Ishikawa (cell line): Measurements from ENCODE around the gene CHST11.

Experiments used
- CEBPB ChIP-seq: IDR thresholded peaks from 2 replicates; pipeline ENCODE4 v1.6.1; 2012
- CREB1 ChIP-seq: IDR thresholded peaks from 2 replicates; pipeline ENCODE4 v1.6.1; 2012; ENCODE audit warnings: low read depth
- EGR1 ChIP-seq: IDR thresholded peaks from 2 replicates; pipeline ENCODE4 v1.6.1; 2012
- EP300 ChIP-seq: IDR thresholded peaks from 2 replicates; pipeline ENCODE4 v1.6.1; 2012; ENCODE audit warnings: borderline replicate concordance
- FOXM1 ChIP-seq: IDR thresholded peaks from 2 replicates; pipeline ENCODE4 v1.6.1; 2012; ENCODE audit warnings: low read depth, borderline replicate concordance
- NFIC ChIP-seq: IDR thresholded peaks from 2 replicates; pipeline ENCODE4 v1.6.1; 2012
- RAD21 ChIP-seq: IDR thresholded peaks from 2 replicates; pipeline ENCODE4 v1.6.1; 2012; ENCODE audit warnings: low read depth
- TAF1 ChIP-seq: IDR thresholded peaks from 2 replicates; pipeline ENCODE4 v1.6.1; 2012; ENCODE audit warnings: low read depth, mild to moderate bottlenecking
- TCF12 ChIP-seq: IDR thresholded peaks from 2 replicates; pipeline ENCODE4 v1.6.1; 2012; ENCODE audit warnings: low read depth
- TEAD4 ChIP-seq: IDR thresholded peaks from 2 replicates; pipeline ENCODE4 v1.6.1; 2012
- YY1 ChIP-seq: IDR thresholded peaks from 2 replicates; pipeline ENCODE4 v1.6.1; 2012; ENCODE audit warnings: low read depth
- ZBTB7A ChIP-seq: IDR thresholded peaks from 2 replicates; pipeline ENCODE4 v1.6.1; 2012; ENCODE audit warnings: low read depth
- TF ChIP-seq, protein P1 (sequence below): IDR thresholded peaks from 2 replicates; pipeline ENCODE4 v1.6.1; 2012
- TF ChIP-seq, protein P2 (sequence below): IDR thresholded peaks from 2 replicates; pipeline ENCODE4 v1.6.1; 2012; ENCODE audit warnings: low read depth, mild to moderate bottlenecking
- TF ChIP-seq, protein P3 (sequence below): IDR thresholded peaks from 2 replicates; pipeline ENCODE4 v1.6.1; 2012

Gene CHST11

DNA sequence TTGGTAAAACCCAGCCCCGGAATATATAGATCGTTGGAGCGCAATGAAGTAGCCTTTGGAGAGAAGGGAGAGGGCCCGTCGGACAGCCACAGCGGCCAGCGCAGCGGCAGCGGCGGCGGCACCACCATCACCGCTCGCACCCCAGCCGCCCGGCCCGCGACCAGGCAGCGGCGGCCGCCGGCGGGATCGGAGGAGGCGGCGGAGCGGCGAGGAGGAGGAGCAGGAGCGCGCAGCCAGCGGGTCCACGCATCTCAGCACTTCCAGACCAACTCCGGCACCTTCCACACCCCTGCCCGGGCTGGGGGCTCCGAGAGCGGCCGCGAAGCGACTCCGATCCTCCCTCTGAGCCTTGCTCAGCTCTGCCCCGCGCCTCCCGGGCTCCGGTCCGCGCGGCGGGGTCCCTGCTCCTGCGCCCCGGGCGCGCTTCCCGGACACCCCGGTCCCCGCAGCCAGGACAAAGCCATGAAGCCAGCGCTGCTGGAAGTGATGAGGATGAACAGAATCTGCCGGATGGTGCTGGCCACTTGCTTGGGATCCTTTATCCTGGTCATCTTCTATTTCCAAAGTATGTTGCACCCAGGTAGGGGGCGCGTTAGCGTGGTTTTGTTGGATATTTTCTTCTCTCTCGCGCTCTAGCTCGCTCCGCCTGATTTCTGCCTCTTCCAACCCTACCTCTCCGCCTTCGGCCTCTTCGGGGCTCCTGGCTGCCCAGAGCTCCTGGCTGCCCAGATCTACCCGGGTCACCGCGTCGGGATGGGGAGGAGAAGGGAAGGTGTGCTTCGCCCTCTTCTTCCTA is 400 bp downstream of the CHST11 start:
- 0 out of 2 replicates have a peak, but pooled peaks have one; percentile 34 for TF ChIP-seq ZBTB7A
- TF ChIP-seq CEBPB = no peak
- TF ChIP-seq, protein P1, sequence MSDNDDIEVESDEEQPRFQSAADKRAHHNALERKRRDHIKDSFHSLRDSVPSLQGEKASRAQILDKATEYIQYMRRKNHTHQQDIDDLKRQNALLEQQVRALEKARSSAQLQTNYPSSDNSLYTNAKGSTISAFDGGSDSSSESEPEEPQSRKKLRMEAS = 0 out of 2 replicates have a peak, but pooled peaks have one; percentile 25

DNA sequence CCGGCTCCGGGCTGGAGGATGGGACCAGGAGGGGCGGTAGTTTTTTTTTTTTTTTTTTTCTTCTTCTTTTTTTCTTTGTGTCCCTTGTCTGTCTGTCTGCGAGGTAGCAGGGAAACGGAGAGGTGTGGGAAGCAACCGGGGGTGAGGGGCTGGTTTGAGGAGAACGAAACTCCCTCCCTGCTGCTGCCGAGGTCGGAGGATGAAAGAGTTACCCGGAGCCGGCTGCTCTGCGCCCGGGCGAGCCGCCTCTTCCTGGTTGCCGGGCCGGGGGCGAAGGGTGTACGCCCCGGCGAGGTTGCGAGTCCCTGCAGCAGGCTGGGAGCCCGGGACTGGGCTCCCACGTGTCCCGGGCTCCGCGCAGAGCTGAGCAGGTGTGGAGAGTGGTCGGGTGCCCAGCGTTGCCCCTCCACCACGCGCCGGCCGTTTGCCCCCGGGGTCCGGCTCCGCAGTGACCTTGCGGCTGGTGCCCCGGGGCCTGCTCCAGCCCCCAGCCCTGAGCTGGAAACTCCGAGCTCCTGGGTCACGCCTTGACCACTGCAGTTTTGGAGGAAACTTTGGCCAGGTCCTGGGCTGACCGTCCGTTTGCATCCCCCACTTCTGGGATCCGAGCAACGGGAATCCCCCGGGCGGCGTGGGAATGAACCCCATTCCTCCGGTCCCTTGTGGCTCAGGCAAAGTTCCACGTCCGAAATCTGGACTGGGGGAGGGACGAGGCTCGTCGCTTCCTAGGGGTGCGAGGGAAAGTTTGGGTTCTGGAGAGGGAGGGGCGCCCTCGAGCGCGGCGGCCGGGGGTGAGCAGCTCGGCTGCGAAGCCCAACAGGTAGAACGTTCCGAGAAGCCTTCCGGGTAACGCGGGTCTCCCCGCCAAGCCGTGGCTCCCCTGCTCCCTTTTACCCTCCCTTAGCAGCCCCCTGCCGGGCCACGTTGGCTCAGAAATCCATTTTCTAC is 1.3 kb downstream of the CHST11 start:
- TF ChIP-seq, protein P2, sequence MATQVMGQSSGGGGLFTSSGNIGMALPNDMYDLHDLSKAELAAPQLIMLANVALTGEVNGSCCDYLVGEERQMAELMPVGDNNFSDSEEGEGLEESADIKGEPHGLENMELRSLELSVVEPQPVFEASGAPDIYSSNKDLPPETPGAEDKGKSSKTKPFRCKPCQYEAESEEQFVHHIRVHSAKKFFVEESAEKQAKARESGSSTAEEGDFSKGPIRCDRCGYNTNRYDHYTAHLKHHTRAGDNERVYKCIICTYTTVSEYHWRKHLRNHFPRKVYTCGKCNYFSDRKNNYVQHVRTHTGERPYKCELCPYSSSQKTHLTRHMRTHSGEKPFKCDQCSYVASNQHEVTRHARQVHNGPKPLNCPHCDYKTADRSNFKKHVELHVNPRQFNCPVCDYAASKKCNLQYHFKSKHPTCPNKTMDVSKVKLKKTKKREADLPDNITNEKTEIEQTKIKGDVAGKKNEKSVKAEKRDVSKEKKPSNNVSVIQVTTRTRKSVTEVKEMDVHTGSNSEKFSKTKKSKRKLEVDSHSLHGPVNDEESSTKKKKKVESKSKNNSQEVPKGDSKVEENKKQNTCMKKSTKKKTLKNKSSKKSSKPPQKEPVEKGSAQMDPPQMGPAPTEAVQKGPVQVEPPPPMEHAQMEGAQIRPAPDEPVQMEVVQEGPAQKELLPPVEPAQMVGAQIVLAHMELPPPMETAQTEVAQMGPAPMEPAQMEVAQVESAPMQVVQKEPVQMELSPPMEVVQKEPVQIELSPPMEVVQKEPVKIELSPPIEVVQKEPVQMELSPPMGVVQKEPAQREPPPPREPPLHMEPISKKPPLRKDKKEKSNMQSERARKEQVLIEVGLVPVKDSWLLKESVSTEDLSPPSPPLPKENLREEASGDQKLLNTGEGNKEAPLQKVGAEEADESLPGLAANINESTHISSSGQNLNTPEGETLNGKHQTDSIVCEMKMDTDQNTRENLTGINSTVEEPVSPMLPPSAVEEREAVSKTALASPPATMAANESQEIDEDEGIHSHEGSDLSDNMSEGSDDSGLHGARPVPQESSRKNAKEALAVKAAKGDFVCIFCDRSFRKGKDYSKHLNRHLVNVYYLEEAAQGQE = no peak
- TF ChIP-seq ZBTB7A = peak; percentile 88

DNA sequence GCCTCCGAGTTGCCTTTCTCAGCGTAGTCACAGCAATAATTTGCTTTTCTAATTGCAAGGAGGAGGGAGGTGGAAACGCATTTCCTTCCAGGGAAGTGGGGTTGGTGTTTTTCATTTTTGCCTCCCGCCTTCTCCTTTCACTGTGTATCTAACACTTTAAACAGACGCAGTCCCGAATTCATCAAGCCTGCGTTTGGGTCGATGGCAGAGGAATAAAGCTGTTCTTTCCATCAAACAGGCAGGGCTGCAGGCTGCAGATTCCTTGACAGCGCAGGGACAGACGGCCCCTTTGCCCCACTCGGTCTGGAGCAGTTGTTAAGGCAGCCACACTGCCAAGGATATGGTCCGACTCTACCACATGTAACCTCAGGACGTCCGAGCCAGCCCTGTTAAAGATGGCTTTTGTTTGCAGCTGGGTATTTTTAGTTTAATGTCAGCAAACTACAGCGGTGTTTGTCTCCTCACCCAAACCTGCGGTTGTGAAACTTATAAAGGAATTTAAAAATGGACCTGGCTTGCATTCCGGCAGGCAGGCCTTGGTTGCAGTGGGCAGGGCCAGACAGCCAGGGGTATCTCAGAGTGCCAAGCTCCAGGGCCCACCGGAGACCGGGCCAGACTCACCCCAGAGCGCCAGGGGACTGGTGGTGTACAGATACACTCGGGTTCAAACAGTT is 2.1 kb downstream of the CHST11 start:
- TF ChIP-seq RAD21 (no peak), TCF12 (no peak), TEAD4 (no peak), FOXM1 (no peak), EP300 (no peak), YY1 (no peak), NFIC (no peak), EGR1 (no peak), CEBPB (no peak), CREB1 (no peak), ZBTB7A (no peak)
- TF ChIP-seq, protein P2 = no peak
- TF ChIP-seq, protein P3, sequence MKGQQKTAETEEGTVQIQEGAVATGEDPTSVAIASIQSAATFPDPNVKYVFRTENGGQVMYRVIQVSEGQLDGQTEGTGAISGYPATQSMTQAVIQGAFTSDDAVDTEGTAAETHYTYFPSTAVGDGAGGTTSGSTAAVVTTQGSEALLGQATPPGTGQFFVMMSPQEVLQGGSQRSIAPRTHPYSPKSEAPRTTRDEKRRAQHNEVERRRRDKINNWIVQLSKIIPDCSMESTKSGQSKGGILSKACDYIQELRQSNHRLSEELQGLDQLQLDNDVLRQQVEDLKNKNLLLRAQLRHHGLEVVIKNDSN = no peak
- TF ChIP-seq, protein P1 = no peak

DNA sequence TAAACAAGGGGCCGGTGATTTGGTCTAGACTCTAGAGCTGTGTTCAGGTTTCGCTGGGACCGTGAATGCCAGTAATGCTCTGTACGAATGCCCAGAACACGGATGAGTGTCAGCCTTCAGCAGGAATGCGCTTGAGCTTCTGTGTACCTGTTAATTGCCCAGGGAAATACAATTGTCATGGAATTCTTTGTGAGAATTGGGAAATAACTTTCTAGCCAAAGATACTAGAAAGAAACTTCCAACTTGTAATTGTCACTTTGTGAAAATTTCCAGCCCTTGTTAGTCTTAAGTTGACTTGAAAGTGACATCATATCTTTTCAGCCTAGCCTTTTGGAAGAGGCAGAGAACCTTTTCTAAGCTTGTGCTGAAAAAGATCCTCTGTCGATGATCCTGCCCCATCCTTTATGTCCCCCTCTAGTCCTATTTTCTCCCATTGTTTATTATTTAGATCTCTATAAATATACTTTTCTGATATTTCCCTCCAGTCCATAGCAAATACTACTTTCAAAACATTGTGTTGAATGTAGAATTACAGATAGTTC is 2.7 kb downstream of the CHST11 start:
- TF ChIP-seq CREB1 = no peak
- TF ChIP-seq, protein P1 = no peak
- no peak for TF ChIP-seq CEBPB
- TF ChIP-seq FOXM1 = no peak
- TF ChIP-seq EGR1 = no peak
- TF ChIP-seq TEAD4 = no peak
- no peak for TF ChIP-seq ZBTB7A
- TF ChIP-seq TCF12 = no peak
- no peak for TF ChIP-seq NFIC
- no peak for TF ChIP-seq EP300
- no peak for TF ChIP-seq YY1
- TF ChIP-seq, protein P3 = no peak
- TF ChIP-seq RAD21 = no peak
- no peak for TF ChIP-seq TAF1
